GM18870 (cell line): ENCODE measurements around the gene TIMM44.
A peak's percentile ranks its signal among the peaks of the same experiment; 100 is the strongest.
"Not testable (repeated sequence)": the region's sequence is repeated elsewhere in the genome, so short reads cannot be mapped to it uniquely, and the experiment has no call there.

ENCODE experiments used
- ATAC-seq: cut with Tn5 transposase; IDR thresholded peaks from one replicate; pipeline ENCODE4 v1.9.1; 2021; ENCODE audit warnings: moderate library complexity; ENCODE audit not compliant: unreplicated experiment

Gene TIMM44

GRCh38 chr19:7926021-7926726 lies 17.3 kb downstream of the TIMM44 start, which contains the start of gene CTXN1:
Gene CTXN1, minus strand, starts transcription at chr19:7926135. Its CDS starts 597 bp downstream, at chr19:7925538.
- no peak for ATAC-seq

DNA sequence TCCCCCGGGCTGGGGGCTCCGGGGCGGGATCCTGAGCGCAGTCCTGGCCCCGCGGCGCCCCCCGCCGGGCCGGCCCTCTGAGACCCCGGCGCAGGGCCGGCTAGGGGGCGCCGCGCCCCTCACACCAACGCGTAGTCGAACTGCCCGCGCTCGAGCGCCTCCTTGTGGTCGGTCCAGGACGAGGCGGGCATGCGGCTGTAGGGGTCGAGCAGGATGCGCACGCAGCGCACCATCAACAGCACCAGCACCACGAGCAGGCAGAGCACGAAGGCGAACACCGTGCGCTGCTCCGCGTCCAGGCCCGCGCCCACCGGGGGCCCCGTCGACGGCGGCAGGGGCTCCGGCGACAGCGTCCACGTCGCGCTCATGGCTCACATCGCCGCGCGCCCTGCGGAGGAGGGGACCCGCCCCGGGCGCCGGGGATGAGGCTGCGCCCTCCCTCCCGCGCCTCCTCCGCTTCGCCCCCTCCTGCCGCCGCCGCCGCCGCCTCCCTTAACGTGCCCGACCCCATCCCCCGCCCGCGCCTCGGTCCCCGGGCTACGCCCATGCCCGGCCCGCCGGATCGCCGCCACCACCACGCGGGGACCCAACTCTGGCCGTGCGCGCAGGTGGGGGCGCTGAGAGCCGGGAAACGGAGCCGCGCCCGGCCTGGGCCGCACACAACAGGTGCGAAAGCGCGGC lies 18.2 kb downstream of the TIMM44 start:
- ATAC-seq = no peak

- no peak for ATAC-seq
Measured at GRCh38 chr19:7924651-7925170, 18.8 kb downstream of the TIMM44 start.

DNA sequence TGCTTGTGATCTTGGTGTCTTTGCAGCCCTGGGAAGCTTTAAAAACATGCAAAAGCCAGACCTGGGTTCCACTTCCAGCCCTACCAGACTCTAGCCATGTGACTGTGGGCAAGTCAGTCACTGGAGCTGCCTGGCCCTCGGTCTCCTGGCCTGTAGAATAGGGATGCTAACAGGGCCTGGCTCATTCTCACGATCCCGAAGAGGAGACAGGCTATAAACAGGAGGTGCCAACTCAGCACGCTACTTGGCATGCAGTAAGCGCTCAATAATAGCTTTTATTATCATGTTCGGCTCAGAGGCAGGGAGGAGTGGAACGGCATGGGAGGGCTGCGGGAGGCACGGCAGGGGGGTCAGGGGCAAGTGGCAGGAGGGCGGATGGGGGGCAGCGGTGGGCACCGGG lies 19.2 kb downstream of the TIMM44 start:
- no peak for ATAC-seq

DNA sequence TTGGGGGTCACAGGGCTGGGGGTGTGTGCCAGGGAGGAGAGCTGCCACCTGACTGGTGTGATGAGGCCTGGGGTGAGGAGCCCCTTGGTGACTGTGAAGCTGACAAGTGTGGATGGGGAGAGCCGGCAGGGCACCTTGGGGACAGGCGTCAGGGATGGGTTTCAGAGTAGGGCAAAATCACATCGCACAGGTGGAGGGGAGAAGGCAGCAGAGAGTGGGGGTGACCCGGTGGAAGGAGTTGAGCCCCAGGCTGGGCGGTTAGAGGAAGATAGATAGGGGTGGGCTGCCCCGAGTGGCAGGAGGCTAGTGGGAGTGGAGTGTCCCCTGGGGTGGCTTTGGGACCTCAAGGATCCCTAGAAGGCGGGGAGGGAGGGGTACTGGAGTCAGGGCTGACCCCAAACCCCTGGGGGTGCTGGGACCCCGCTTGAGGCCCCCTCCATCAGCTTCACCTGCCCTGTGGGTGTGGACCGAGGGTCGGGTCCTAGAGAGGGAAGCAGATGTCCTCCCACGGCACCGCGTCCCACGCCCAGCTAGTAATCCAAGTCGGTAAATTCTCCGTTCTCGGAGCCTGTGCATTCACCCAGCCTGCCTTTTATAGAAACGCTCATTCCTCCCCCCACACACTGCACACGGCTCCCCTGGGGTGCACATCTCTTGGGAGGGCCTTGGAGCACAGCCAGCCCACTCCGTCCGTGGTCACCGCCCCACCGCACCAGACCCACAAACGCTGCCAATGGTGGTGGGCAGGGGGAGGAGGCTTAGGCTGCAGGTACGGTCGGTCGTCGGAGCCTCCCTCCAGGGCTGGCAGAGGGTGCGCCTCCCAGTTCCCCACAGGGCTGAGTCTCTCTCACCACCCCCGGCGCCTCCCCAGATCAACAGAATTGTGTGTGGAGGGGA lies 19.9 kb downstream of the TIMM44 start:
- ATAC-seq = no peak

GRCh38 chr19:7922836-7923195 lies 20.6 kb downstream of the TIMM44 start:
- no peak for ATAC-seq

- ATAC-seq = no peak
Measured at GRCh38 chr19:7921967-7922835, 21.3 kb downstream of the TIMM44 start.

- ATAC-seq = no peak
Measured at GRCh38 chr19:7921302-7921966, 22.0 kb downstream of the TIMM44 start.

- peak; percentile 19 for ATAC-seq
Measured at GRCh38 chr19:7920519-7921301, 22.8 kb downstream of the TIMM44 start.

DNA sequence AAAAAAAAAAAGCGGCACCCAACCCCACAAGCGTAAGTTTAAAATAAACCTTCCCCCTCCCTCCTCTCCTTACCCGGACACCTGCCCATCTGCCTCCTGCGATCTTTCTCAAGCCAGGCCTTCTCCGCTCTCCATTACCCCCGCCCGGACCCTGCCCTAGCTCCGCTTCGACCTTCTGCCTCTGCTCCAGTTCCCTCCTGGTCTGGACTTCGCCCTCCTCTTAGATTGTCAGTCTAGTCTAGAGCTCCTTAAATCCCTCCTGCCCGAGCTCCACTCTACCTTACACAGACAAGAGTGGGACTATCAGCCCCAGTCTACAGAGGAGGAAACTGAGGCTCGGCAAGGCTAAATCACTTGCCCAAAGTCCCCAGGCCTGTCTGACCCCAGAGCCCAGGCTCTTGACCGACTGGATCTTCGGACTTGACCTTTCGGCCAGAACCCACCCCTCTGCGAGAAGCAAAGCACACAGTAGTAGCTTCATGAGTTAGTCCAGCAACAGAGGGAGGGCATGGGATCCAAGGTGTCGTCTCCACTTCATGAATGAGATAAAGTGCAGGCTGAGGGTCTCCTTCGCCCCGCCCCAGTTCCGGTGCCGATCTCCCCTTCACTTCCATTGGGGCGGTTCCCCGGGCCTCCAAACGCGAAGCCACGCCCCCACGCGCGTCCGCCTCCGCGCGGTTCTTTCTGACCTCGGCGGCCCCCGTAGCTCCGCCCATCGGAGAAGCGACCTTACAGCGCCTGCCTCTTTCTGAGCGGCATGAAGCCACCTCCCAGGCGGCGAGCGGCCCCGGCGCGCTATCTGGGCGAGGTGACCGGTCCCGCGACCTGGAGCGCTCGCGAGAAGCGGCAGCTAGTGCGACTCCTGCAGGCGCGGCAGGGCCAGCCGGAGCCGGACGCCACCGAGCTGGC lies 23.6 kb downstream of the TIMM44 start, which contains the start of gene SNAPC2:
TSS of gene SNAPC2 (plus strand) at position 729 of the 909 bp plus-strand sequence. CDS start at position 758, 29 bp downstream.
- peak; percentile 51 for ATAC-seq

DNA sequence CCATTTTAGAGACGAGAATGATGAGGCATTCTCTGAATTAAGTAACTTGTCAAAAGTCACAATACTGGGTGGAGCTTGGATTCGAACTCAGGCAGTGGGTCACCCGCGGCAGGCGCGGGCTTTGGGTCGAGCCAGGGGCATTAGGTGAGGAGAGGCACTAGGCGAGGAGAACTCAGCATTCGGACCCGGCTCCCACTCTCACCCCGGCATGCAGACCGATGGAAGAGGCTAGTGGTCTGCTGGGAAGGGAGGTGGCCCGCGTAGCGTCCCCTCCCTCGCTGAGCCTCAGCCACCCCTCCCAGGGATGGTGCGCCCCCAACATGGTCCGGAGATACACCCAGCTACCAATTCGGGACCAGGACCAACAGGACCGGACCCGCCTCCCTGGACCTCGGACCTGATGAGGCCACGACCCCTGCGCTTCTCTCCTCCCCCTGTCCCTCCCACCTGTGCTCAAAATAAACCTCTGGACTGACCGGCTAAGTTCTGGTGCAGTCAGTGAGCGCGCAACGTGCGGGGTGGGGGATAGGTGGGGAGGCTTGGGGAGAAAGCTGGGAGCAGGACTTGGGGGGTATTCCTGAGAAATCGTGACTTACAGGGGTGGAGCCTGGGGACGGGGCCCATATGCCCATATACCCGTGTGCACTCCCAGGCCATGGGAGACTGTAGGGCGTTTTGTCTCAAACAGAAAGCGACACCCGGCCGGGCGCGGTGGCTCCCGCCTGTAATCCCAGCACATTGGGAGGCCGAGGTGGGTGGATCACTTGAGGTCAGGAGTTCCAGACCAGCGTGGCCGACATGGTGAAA lies 24.6 kb downstream of the TIMM44 start:
- no peak for ATAC-seq

GRCh38 chr19:7918062-7918614 lies 25.3 kb downstream of the TIMM44 start:
- ATAC-seq = not testable (repeated sequence)

DNA sequence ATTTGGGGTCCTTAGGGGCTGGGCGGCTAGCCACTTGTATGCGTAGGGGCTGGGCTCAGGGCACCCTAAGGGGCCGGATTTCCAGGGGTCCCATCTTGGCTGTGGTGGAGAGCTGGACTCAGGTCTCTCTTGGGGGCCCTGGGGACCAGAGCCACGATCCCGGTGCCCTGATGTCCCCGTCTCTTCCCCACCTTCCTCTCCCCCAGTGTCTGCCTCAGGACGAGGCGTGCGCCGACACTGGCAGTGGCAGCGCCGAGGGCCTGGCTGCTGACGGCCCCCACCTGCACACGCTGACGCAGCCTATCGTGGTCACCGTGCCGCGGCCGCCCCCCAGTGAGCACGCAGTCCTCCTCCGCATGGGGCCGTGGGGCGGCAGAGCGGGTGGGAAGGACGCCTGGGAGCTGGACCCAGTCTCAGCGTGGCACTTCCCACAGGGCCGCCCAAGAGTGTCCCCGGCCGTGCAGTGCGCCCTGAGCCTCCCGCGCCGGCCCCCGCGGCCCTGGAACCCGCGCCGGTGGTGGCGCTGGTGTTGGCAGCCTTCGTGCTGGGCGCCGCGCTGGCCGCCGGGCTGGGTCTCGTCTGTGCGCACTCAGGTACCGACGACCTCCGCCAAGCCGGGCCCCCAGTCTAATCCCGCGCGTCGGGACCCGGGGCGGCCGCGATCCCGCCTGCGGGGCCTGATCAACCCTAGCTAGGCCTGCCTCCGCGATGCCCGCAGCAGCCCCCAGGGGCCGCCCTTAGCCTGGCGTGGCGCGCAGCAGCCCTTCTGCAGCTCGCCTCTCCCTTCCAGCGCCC lies 26.0 kb downstream of the TIMM44 start:
- ATAC-seq = no peak

DNA sequence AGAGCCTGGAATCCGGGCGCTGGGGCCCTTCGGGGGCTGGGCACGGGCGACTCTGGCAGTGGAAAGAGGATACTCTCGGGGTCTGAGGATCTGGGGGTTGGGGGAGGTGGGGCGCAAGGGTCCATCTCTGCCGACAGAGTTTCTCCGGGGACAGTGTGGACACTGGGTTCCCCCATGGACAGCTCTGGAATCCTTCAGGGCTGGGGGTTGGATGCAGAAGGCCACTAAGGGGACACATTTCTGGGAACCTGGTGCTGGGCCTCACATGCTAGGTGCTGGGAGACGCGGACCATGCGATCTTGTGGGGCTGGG lies 26.6 kb downstream of the TIMM44 start:
- ATAC-seq = no peak

- ATAC-seq = no peak
Measured at GRCh38 chr19:7916103-7916954, 27.1 kb downstream of the TIMM44 start.
